Glutamatergic neuron (in vitro differentiated cells): ENCODE data around the gene CTNNA2. TPM values are rescaled to one million over a fixed set of nuclear protein-coding genes. Genes with fewer than 3 reads are reported as not detected.

ENCODE experiments used
- DNase-seq: peaks from one replicate; pipeline ENCODE4 v3.0.0; 2022
- H3K27ac Mint-ChIP-seq: one replicate; pipeline ENCODE4 v1.8.0; 2020; ENCODE audit warnings: mild to moderate bottlenecking, mixed read lengths, inconsistent platforms; ENCODE audit not compliant: unreplicated experiment
- H3K27me3 Mint-ChIP-seq: one replicate; pipeline ENCODE4 v1.8.0; 2020; ENCODE audit warnings: mild to moderate bottlenecking, moderate library complexity, mixed read lengths, inconsistent platforms; ENCODE audit not compliant: unreplicated experiment
- H3K36me3 Mint-ChIP-seq: one replicate; pipeline ENCODE4 v1.8.0; 2020; ENCODE audit warnings: mild to moderate bottlenecking, mixed read lengths, inconsistent platforms; ENCODE audit not compliant: unreplicated experiment
- H3K4me1 Mint-ChIP-seq: one replicate; pipeline ENCODE4 v1.8.0; 2020; ENCODE audit warnings: mild to moderate bottlenecking, low read depth, mixed read lengths, inconsistent platforms; ENCODE audit not compliant: unreplicated experiment
- H3K4me3 Mint-ChIP-seq: one replicate; pipeline ENCODE4 v1.8.0; 2020; ENCODE audit warnings: mild to moderate bottlenecking, mixed read lengths, inconsistent platforms; ENCODE audit not compliant: unreplicated experiment
- H3K9me3 Mint-ChIP-seq: one replicate; pipeline ENCODE4 v1.8.0; 2020; ENCODE audit warnings: mild to moderate bottlenecking, moderate library complexity, mixed read lengths, inconsistent platforms; ENCODE audit not compliant: unreplicated experiment
- total RNA-seq: library from RNA; stranded (reverse); fragmentation: NEBNext Ultra II Directional; extraction: Animal tissue kit (Norgen Biotek cat#: 25700); gene quantifications from one replicate; pipeline ENCODE4 v1.2.1, GENCODE V29; 2021; ENCODE audit not compliant: unreplicated experiment
- TF ChIP-seq, protein P1 (sequence below): fragments of 200-600 bp; sonication (generic); IDR thresholded peaks from one replicate; pipeline ENCODE4 v1.5.0; 2021; ENCODE audit not compliant: partially characterized antibody, unreplicated experiment

CTNNA2 gene
- total RNA-seq, 1 donor from 2014 or later, result 76.2 TPM

DNA sequence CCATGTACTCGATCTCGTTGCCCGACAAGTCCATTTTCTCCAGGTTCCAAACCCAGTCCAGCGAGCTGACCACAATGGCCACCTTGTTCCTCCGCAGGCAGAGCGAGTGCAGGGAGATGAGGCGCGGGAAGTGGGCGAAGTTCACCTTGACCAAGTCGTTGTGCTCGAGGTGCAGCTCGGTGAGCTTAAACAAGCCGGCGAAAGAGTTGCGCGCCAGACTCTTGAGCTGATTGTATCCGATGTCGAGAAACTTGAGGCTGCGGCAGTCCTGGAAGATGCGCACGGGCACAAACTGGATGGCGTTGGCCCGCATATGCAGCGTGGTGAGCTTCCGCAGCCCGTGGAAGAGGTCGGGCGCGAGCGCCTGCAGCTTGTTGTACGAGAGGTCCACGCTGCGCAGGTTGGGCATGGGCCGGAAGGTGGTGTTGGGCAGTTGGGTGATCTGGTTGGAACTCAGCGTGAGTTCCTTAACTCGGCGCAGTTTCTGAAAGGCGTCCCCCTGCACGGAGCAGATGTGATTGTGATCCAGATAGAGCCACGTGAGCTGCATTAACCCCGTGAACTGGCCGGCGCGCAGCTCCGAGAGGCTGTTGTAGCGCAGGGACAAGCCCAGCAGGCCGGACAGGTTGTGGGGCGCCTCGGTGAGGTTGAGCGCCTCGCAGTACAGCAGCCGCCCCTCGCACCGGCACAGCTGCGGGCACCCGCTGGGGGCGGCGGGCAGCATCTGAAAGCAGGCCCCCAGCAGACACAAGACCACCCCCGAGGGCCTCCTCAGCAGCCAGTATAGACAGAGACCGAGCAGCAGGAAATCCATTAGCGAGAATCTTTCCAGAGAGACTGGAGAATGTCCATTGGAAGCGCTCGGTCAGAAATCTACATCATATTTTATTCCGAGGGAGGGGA lies 790.4 kb downstream of the CTNNA2 start:
- no peaks in the 10 kb centered on the region for H3K36me3 Mint-ChIP-seq
- H3K27ac Mint-ChIP-seq, result peak overlapping the region; percentile 57
- peaks cover 23% of the 10 kb centered on the region for H3K4me1 Mint-ChIP-seq
- H3K9me3 Mint-ChIP-seq, result peaks cover 14% of the 10 kb centered on the region
- H3K4me3 Mint-ChIP-seq, result peak overlapping the region; percentile 90
- H3K27me3 Mint-ChIP-seq, result peaks cover 22% of the 10 kb centered on the region
- TF ChIP-seq, protein P1, sequence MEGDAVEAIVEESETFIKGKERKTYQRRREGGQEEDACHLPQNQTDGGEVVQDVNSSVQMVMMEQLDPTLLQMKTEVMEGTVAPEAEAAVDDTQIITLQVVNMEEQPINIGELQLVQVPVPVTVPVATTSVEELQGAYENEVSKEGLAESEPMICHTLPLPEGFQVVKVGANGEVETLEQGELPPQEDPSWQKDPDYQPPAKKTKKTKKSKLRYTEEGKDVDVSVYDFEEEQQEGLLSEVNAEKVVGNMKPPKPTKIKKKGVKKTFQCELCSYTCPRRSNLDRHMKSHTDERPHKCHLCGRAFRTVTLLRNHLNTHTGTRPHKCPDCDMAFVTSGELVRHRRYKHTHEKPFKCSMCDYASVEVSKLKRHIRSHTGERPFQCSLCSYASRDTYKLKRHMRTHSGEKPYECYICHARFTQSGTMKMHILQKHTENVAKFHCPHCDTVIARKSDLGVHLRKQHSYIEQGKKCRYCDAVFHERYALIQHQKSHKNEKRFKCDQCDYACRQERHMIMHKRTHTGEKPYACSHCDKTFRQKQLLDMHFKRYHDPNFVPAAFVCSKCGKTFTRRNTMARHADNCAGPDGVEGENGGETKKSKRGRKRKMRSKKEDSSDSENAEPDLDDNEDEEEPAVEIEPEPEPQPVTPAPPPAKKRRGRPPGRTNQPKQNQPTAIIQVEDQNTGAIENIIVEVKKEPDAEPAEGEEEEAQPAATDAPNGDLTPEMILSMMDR, result no peak
- DNase-seq, result peak; percentile 64

DNA sequence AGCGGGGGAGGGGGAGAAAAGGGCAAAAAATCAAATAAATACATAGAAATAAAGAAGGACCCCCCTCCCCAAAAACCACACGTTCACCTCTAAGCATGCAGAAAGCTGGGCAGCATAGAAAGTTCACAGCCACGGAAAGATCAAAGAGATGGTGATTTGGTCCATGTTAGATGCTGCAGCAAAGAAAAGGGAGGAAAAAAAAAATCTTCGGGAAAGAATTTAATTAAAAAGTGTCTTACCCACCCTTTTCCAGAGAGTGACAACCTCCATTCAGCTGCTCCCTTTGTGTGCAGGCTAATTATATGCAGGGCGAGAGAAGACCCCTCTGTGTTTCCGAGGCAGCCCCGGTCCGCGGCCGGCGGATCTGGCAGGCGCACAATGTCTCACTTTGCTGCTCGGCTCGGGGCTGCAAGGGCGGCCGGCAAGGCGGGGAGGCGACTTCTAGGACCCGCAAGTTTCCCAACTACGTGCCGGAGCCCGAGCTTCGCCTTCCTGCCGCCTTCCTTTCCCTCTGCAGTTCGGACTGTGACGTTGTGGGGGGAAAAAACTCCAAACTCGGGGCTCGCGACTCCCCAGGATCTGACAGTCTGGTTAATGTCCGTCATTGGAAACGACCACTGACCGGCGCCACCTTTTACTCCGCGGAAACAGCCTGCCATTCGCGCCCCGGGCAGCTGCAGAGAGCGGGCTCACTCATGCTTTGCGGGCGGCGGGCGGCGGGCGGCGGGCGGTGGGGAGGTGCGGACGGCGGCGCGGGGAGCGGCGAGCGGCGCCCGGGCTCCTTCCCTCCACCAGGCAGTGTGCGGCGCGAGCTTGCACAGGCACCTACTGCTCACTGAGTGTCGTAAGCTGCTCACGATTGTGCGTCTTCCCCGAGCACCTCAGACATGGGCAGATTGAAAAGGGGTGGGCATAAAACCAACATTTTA lies 791.3 kb downstream of the CTNNA2 start, which contains the start of gene LRRTM1:
TSS of gene LRRTM1 (minus strand) at position 844 of the 929 bp plus-strand sequence. CDS start 933 bp downstream, outside the sequence.
- Mint-ChIP-seq H3K27ac (peak within 1 kb of the TSS; percentile 57), H3K36me3 (no peaks in the 10 kb centered on the region), H3K4me1 (peaks cover 23% of the 10 kb centered on the region), H3K9me3 (peaks cover 14% of the 10 kb centered on the region), H3K4me3 (peak within 1 kb of the TSS; percentile 90), H3K27me3 (peaks cover 22% of the 10 kb centered on the region)
- TF ChIP-seq, protein P1, result no peak
- DNase-seq, result peak; percentile 75

DNA sequence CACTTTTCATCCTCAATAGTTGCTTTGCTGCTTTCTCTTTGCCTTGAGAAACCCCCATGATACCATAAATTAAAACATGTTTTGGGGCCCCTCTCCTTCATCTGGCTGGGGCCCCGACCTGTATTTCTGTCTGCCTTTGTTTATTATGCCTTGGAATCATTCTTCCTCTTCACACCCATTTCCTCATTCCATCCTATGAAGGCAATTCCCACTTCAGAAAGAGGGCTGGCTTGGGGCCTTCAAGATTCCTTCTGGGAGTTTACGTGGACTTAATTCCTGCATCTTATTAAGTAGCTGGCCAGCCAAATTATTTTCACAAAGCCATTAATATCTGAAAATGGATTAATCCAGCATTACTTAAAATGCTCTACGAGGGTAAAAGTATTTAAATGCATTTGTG lies 798.5 kb downstream of the CTNNA2 start:
- TF ChIP-seq, protein P1, result no peak
- H3K27me3 Mint-ChIP-seq, result no peaks in the 10 kb centered on the region
- no peaks in the 10 kb centered on the region for H3K36me3 Mint-ChIP-seq
- DNase-seq, result no peak
- H3K9me3 Mint-ChIP-seq, result no peaks in the 10 kb centered on the region
- no peak overlapping the region for H3K27ac Mint-ChIP-seq
- peaks cover 9% of the 10 kb centered on the region for H3K4me1 Mint-ChIP-seq
- no peak overlapping the region for H3K4me3 Mint-ChIP-seq

DNA sequence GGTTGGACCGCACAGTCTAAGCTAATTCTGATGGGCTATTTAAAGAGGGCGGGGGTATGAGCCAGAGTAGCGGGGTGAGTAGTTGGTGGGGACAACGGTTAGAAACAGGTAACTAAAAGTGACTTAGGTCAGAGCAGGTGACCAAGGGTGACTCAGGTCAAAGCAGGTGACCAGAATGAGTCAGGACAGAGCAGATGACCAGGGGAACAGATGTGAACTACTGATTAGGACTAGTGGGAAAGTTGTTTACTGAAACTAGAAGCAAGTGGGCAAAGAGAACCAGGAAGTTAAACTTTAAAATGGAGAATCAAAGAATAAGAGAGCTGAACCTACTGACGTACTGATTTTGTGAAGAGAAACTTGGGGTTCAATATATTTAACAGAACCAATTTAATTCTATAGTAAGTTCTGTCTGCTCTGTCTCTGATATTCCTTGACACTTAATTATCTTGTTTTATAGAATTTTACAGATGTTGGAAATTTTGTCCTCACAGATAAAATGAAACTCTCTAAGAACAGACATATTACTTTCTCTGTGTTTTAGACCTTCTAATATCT lies 799.5 kb downstream of the CTNNA2 start:
- TF ChIP-seq, protein P1, result no peak
- no peak for DNase-seq
- peaks cover 6% of the 10 kb centered on the region for H3K4me1 Mint-ChIP-seq
- H3K4me3 Mint-ChIP-seq, result no peak overlapping the region
- H3K36me3 Mint-ChIP-seq, result no peaks in the 10 kb centered on the region
- no peaks in the 10 kb centered on the region for H3K27me3 Mint-ChIP-seq
- H3K27ac Mint-ChIP-seq, result no peak overlapping the region
- H3K9me3 Mint-ChIP-seq, result no peaks in the 10 kb centered on the region
